Gastroesophageal sphincter (tissue), 4 donors: Measurements from ENCODE around the gene STARD8. TPM values are rescaled to one million over a fixed set of nuclear protein-coding genes. Genes with fewer than 3 reads are reported as not detected.

Source experiments
- ATAC-seq: fragments of 150-250 bp; one replicate; pipeline ENCODE4 v1.9.1; 2016; ENCODE audit warnings: mild to moderate bottlenecking, moderate library complexity
- H3K27ac ChIP-seq, 4 donors: fragments of 200-600 bp; sonication (generic) in 3 of 4; 1 replicate in 3 of 4; 2 replicates in 1 of 4; pipeline ENCODE4 v1.5.1; 2016 to 2019
- H3K27me3 ChIP-seq: fragments of 200-600 bp; sonication (generic); one replicate; pipeline ENCODE4 v1.5.1; 2019
- H3K36me3 ChIP-seq, 2 donors: fragments of 200-600 bp; sonication (generic); one replicate each; pipeline ENCODE4 v1.5.1; 2019; ENCODE audit warnings: control low read depth in 1 of 2
- H3K4me1 ChIP-seq, 3 donors: fragments of 200-600 bp; sonication (generic); 1 replicate in 2 of 3; 2 replicates in 1 of 3; pipeline ENCODE4 v1.5.1; 2016 to 2019; ENCODE audit warnings: control low read depth in 2 of 3
- H3K4me3 ChIP-seq, 2 donors: fragments of 200-600 bp; sonication (generic); one replicate each; pipeline ENCODE4 v1.5.1; 2019; ENCODE audit warnings: mild to moderate bottlenecking in 1 of 2, moderate library complexity in 1 of 2
- H3K9me3 ChIP-seq, 3 donors: fragments of 200-600 bp; sonication (generic); one replicate each; pipeline ENCODE4 v1.5.1; 2017 to 2019; ENCODE audit warnings: control low read depth in 2 of 3
- CTCF ChIP-seq, 4 experiments: fragments of 200-600 bp in 2 of 4; fragments of 450-650 bp in 2 of 4; sonication (generic) in 1 of 4; IDR thresholded peaks; one replicate each; pipeline ENCODE4 v1.5.1; 2017 to 2019; ENCODE audit warnings: antibody characterized with exemption in 4 of 4, mild to moderate bottlenecking in 2 of 4, moderate library complexity in 2 of 4
- EP300 ChIP-seq: sonication (generic); formaldehyde crosslinking; IDR thresholded peaks from one replicate; pipeline ENCODE4 v1.6.1; 2017; ENCODE audit warnings: antibody characterized with exemption, mild to moderate bottlenecking
- POLR2A ChIP-seq, 2 donors: fragments of 450-650 bp; IDR thresholded peaks; one replicate each; pipeline ENCODE4 v1.6.1; 2017; ENCODE audit warnings: antibody characterized with exemption in 2 of 2, mild to moderate bottlenecking in 2 of 2, moderate library complexity in 1 of 2
- POLR2AphosphoS5 ChIP-seq: sonication (generic); formaldehyde crosslinking; IDR thresholded peaks from one replicate; pipeline ENCODE4 v1.6.1; 2017; ENCODE audit warnings: antibody characterized with exemption
- WGBS, 2 donors: methylation state at CpG; one replicate each; pipeline ENCODE4 v1.1.5; 2018; ENCODE audit warnings: low coverage in 1 of 2; 5-methylcytosine and 5-hydroxymethylcytosine counted together
- total RNA-seq, 4 donors: library from RNA; depleted of rRNA; stranded (reverse); fragments of >200 nt; gene quantifications; one replicate each; pipeline ENCODE4 v1.1.0, GENCODE V29; 2016

STARD8 gene
- total RNA-seq, 4 donors from 2014 or later, result 8.9 to 15.8 (median 10.8) TPM

GRCh38 chrX:68697036-68697435 is 49.6 kb downstream of the STARD8 start:
- no peaks in the 10 kb centered on the region for H3K36me3 ChIP-seq
- H3K4me3 ChIP-seq, result no peak overlapping the region
- H3K4me1 ChIP-seq, result peaks cover 0 to 6% (median 0%) of the 10 kb centered on the region in 3 donors
- peak overlapping the region in 1 of 4 donors; percentile 16 for H3K27ac ChIP-seq
- no peaks in the 10 kb centered on the region for H3K9me3 ChIP-seq
- no peak for TF ChIP-seq EP300
- TF ChIP-seq CTCF (IDR thresholded peaks at IDR 0.05), result no peak
- TF ChIP-seq POLR2AphosphoS5, result no peak
- no peak for TF ChIP-seq POLR2A (IDR thresholded peaks at IDR 0.05)
- ATAC-seq, result no peak
- WGBS, 2 donors, result 72 to 88% methylated on average over 1 to 3 of the region's 6 CpGs
- H3K27me3 ChIP-seq, result no peaks in the 10 kb centered on the region

- peaks cover 0 to 6% (median 0%) of the 10 kb centered on the region in 3 donors for H3K4me1 ChIP-seq
- 58 to 79% methylated on average over 3 to 4 of the region's 6 CpGs for WGBS, 2 donors
- no peak for ATAC-seq
- TF ChIP-seq CTCF (IDR thresholded peaks at IDR 0.05) (no peak), POLR2A (IDR thresholded peaks at IDR 0.05) (no peak), POLR2AphosphoS5 (no peak), EP300 (no peak)
- H3K36me3 ChIP-seq, result no peaks in the 10 kb centered on the region
- H3K4me3 ChIP-seq, result no peak overlapping the region
- H3K27ac ChIP-seq, result peak overlapping the region in 1 of 4 donors; percentile 16
- H3K9me3 ChIP-seq, result no peaks in the 10 kb centered on the region
- H3K27me3 ChIP-seq, result no peaks in the 10 kb centered on the region
These were observed 50.1 kb downstream of the STARD8 start for GRCh38 chrX:68697465-68698125.

GRCh38 chrX:68698942-68699341 is 51.5 kb downstream of the STARD8 start:
- H3K27me3 ChIP-seq, result no peaks in the 10 kb centered on the region
- no peaks in the 10 kb centered on the region for H3K9me3 ChIP-seq
- 86% methylated on average over 1 of the region's 2 CpGs; no CpG with 5 or more reads in 1 of the 2 donors for WGBS, 2 donors
- H3K4me1 ChIP-seq, result peaks cover 0 to 4% (median 0%) of the 10 kb centered on the region in 3 donors
- H3K4me3 ChIP-seq, result no peak overlapping the region
- H3K27ac ChIP-seq, result no peak overlapping the region
- no peak for TF ChIP-seq POLR2AphosphoS5
- no peak for TF ChIP-seq CTCF (IDR thresholded peaks at IDR 0.05)
- TF ChIP-seq EP300, result no peak
- no peak for TF ChIP-seq POLR2A (IDR thresholded peaks at IDR 0.05)
- ATAC-seq, result no peak
- no peaks in the 10 kb centered on the region for H3K36me3 ChIP-seq

- Histone ChIP-seq H3K4me3 (no peak overlapping the region), H3K4me1 (no peaks in the 10 kb centered on the region), H3K27ac (peak overlapping the region in 2 of 4 donors; percentile 11 to 29), H3K9me3 (no peaks in the 10 kb centered on the region), H3K27me3 (no peaks in the 10 kb centered on the region), H3K36me3 (no peaks in the 10 kb centered on the region)
- TF ChIP-seq CTCF (IDR thresholded peaks at IDR 0.05), result no peak
- no peak for TF ChIP-seq POLR2A (IDR thresholded peaks at IDR 0.05)
- TF ChIP-seq EP300, result no peak
- TF ChIP-seq POLR2AphosphoS5, result no peak
- 72 to 90% methylated on average over 2 of the region's 7 CpGs for WGBS, 2 donors
- no peak for ATAC-seq
These were observed 52.7 kb downstream of the STARD8 start for GRCh38 chrX:68699960-68700746.
